SK-N-SH (cell line): ENCODE results near the gene FAHD1.

Experiments
- CTCF ChIP-seq: fragments of 200-600 bp; sonication (generic); IDR thresholded peaks from 2 replicates; pipeline ENCODE4 v1.6.1; 2017; ENCODE audit warnings: antibody characterized with exemption, mild to moderate bottlenecking, moderate library complexity
- ELF1 ChIP-seq: IDR thresholded peaks from 2 replicates; pipeline ENCODE4 v1.4.0; 2012
- RAD21 ChIP-seq: IDR thresholded peaks from 2 replicates; pipeline ENCODE4 v1.6.1; 2012; ENCODE audit warnings: mild to moderate bottlenecking, low read length
- SIN3A ChIP-seq: IDR thresholded peaks from 2 replicates; pipeline ENCODE4 v1.6.1; 2012; ENCODE audit warnings: low read depth, mild to moderate bottlenecking, low read length, moderate library complexity, borderline replicate concordance

- TF ChIP-seq CTCF (no peak), RAD21 (no peak), SIN3A (no peak), ELF1 (no peak)
Observed at GRCh38 chr16:1810536-1810935, 16.5 kb upstream of the FAHD1 start.
